Measurements from ENCODE around the gene ANTXR2. TPM values are rescaled to one million over a fixed set of nuclear protein-coding genes. Genes with fewer than 3 reads are reported as not detected.

ANTXR2 gene
- total and polyA plus RNA-seq, 2 donors (not counting 1 experiment from before 2014, with no cell fraction given) = 85.3 to 135 TPM

DNA sequence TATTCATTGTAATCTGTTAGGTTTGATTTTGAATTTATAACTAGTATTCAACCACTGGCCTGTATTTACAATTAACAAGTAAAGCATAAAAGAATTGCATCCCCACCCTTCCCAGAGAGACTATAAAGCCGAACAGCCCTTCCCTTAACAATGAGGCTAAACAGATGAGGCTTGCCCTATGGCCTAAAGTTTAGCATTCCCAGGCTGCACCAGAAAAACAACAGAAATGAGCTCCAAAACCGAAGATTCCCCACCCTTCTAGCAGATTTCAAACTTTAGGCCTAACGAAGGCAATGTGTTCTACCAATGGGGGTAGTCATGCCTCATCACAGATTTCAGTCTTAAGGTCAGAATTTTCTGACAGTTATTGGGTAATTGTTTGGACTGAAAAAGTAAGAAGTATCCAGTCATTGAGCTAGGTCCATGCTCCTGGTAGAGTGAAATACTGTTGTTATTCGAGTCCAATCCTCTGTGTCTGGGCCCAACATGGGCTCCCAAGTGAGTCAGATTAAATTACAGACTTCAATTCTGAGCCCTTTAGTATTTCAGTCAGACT is 197.6 kb downstream of the ANTXR2 start:
- Histone ChIP-seq H2AFZ (ENCODE audit: low read length) (no peak overlapping the region), H3K9ac (ENCODE audit: insufficient read depth, low read length) (no peak overlapping the region), H3K36me3 (ENCODE audit: control insufficient read depth, insufficient read depth, low read length) (no peaks in the 10 kb centered on the region), H4K20me1 (ENCODE audit: control insufficient read depth, extremely low read depth, insufficient read depth, low read length) (no peaks in the 10 kb centered on the region), H3K27ac (ENCODE audit: insufficient read depth, low read length) (no peak overlapping the region), H3K79me2 (ENCODE audit: control insufficient read depth, insufficient read depth, low read length) (no peaks in the 10 kb centered on the region), H3K9me3 (ENCODE audit: control insufficient read depth, insufficient read depth, low read depth, low read length) (no peaks in the 10 kb centered on the region), H3K4me1 (ENCODE audit: control insufficient read depth, extremely low read depth, insufficient read depth, low read length) (no peaks in the 10 kb centered on the region), H3K27me3 (ENCODE audit: control insufficient read depth, insufficient read depth, low read length) (no peaks in the 10 kb centered on the region), H3K4me2 (ENCODE audit: extremely low read depth, insufficient read depth, low read length) (no peak overlapping the region), H3K4me3 (replicated peaks in 1 of 4; ENCODE audit: control extremely low read depth in 1 of 4, insufficient read depth in 1 of 4, low read depth in 3 of 4, low read length in 4 of 4) (no peak overlapping the region)
- DNase-seq (ENCODE audit: low read depth in 2 of 2) = no peak
- TF ChIP-seq, protein P1, sequence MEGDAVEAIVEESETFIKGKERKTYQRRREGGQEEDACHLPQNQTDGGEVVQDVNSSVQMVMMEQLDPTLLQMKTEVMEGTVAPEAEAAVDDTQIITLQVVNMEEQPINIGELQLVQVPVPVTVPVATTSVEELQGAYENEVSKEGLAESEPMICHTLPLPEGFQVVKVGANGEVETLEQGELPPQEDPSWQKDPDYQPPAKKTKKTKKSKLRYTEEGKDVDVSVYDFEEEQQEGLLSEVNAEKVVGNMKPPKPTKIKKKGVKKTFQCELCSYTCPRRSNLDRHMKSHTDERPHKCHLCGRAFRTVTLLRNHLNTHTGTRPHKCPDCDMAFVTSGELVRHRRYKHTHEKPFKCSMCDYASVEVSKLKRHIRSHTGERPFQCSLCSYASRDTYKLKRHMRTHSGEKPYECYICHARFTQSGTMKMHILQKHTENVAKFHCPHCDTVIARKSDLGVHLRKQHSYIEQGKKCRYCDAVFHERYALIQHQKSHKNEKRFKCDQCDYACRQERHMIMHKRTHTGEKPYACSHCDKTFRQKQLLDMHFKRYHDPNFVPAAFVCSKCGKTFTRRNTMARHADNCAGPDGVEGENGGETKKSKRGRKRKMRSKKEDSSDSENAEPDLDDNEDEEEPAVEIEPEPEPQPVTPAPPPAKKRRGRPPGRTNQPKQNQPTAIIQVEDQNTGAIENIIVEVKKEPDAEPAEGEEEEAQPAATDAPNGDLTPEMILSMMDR (conservative IDR thresholded peaks at IDR 0.05 in 1 of 2, IDR thresholded peaks at IDR 0.05 in 1 of 2; ENCODE audit: low read depth in 1 of 2, low read length in 2 of 2) = no peak
- no peak for TF ChIP-seq EZH2 (IDR thresholded peaks at IDR 0.05; ENCODE audit: low read length, missing control alignments)

GRCh38 chr4:79874197-79874596 is 198.8 kb downstream of the ANTXR2 start:
- TF ChIP-seq, protein P1 (conservative IDR thresholded peaks at IDR 0.05 in 1 of 2, IDR thresholded peaks at IDR 0.05 in 1 of 2; ENCODE audit: low read depth in 1 of 2, low read length in 2 of 2) = no peak
- TF ChIP-seq EZH2 (IDR thresholded peaks at IDR 0.05; ENCODE audit: low read length, missing control alignments) = no peak
- no peaks in the 10 kb centered on the region for H4K20me1 ChIP-seq (ENCODE audit: control insufficient read depth, extremely low read depth, insufficient read depth, low read length)
- no peaks in the 10 kb centered on the region for H3K36me3 ChIP-seq (ENCODE audit: control insufficient read depth, insufficient read depth, low read length)
- H3K9ac ChIP-seq (ENCODE audit: insufficient read depth, low read length) = no peak overlapping the region
- DNase-seq (ENCODE audit: low read depth in 2 of 2) = no peak
- H3K79me2 ChIP-seq (ENCODE audit: control insufficient read depth, insufficient read depth, low read length) = no peaks in the 10 kb centered on the region
- H3K9me3 ChIP-seq (ENCODE audit: control insufficient read depth, insufficient read depth, low read depth, low read length) = no peaks in the 10 kb centered on the region
- H3K4me1 ChIP-seq (ENCODE audit: control insufficient read depth, extremely low read depth, insufficient read depth, low read length) = no peaks in the 10 kb centered on the region
- H3K4me3 ChIP-seq (replicated peaks in 1 of 4; ENCODE audit: control extremely low read depth in 1 of 4, insufficient read depth in 1 of 4, low read depth in 3 of 4, low read length in 4 of 4) = no peak overlapping the region
- H3K27ac ChIP-seq (ENCODE audit: insufficient read depth, low read length) = no peak overlapping the region
- H2AFZ ChIP-seq (ENCODE audit: low read length) = no peak overlapping the region
- no peak overlapping the region for H3K4me2 ChIP-seq (ENCODE audit: extremely low read depth, insufficient read depth, low read length)
- no peaks in the 10 kb centered on the region for H3K27me3 ChIP-seq (ENCODE audit: control insufficient read depth, insufficient read depth, low read length)

GRCh38 chr4:79872738-79873137 is 200.3 kb downstream of the ANTXR2 start:
- no peak overlapping the region for H3K4me2 ChIP-seq (ENCODE audit: extremely low read depth, insufficient read depth, low read length)
- H3K27me3 ChIP-seq (ENCODE audit: control insufficient read depth, insufficient read depth, low read length) = no peaks in the 10 kb centered on the region
- DNase-seq (ENCODE audit: low read depth in 2 of 2) = no peak
- no peak overlapping the region for H2AFZ ChIP-seq (ENCODE audit: low read length)
- no peak overlapping the region for H3K27ac ChIP-seq (ENCODE audit: insufficient read depth, low read length)
- no peaks in the 10 kb centered on the region for H3K36me3 ChIP-seq (ENCODE audit: control insufficient read depth, insufficient read depth, low read length)
- no peaks in the 10 kb centered on the region for H3K79me2 ChIP-seq (ENCODE audit: control insufficient read depth, insufficient read depth, low read length)
- H3K9me3 ChIP-seq (ENCODE audit: control insufficient read depth, insufficient read depth, low read depth, low read length) = no peaks in the 10 kb centered on the region
- no peaks in the 10 kb centered on the region for H3K4me1 ChIP-seq (ENCODE audit: control insufficient read depth, extremely low read depth, insufficient read depth, low read length)
- H3K9ac ChIP-seq (ENCODE audit: insufficient read depth, low read length) = no peak overlapping the region
- no peak overlapping the region for H3K4me3 ChIP-seq (replicated peaks in 1 of 4; ENCODE audit: control extremely low read depth in 1 of 4, insufficient read depth in 1 of 4, low read depth in 3 of 4, low read length in 4 of 4)
- TF ChIP-seq, protein P1 (conservative IDR thresholded peaks at IDR 0.05 in 1 of 2, IDR thresholded peaks at IDR 0.05 in 1 of 2; ENCODE audit: low read depth in 1 of 2, low read length in 2 of 2) = no peak
- no peak for TF ChIP-seq EZH2 (IDR thresholded peaks at IDR 0.05; ENCODE audit: low read length, missing control alignments)
- H4K20me1 ChIP-seq (ENCODE audit: control insufficient read depth, extremely low read depth, insufficient read depth, low read length) = no peaks in the 10 kb centered on the region

All from fibroblast of lung (primary cell).